ENCODE data around the gene NLRC3.
"Not testable (repeated sequence)": the region's sequence is repeated elsewhere in the genome, so short reads cannot be mapped to it uniquely, and the experiment has no call there.

Gene NLRC3

DNA sequence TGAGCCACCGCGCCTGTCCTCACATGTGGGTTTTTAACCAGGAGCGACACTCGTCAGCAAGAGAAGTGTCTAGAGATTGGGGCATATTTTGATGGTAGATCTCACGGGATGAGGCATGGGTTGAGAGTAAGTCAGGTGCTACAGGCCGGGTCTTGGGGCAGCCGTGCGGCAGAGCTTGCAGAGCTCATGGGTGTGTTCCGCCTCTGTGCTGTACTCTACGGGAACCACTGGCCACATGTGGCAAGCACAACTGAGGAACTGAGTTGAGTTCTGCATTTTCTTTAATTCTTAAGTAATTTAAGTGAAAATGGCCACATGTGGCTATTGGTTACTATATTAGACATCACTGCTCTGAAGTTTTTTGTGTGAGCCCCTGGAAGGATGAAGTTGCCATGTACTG lies 66.8 kb downstream of the NLRC3 start:
- DNase-seq, result no peak

GRCh38 chr16:3509470-3509928 lies 67.7 kb downstream of the NLRC3 start:
- DNase-seq, result no peak

DNA sequence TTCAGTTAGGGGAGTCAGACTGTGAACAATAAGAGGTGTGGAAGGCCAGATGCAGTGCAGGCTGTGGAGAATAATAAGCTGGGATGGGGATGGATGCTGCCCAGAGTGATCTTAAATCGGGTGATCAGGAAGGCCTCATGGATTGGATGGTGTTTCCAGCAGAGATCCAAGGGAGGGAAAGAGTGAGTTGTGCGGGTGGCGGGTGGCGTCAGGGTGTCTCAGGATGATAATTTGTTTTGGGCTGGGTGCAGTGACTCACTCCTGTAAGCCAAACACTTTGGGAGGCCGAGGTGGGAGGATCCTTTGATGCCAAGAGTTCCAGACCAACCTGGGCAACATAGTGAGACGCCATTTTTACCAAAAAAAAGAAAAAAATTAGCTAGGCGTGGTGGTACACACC lies 68.5 kb downstream of the NLRC3 start:
- no peak for DNase-seq

GRCh38 chr16:3503523-3503922 lies 73.7 kb downstream of the NLRC3 start:
- DNase-seq, result no peak

- no peak for DNase-seq
Observed at GRCh38 chr16:3501783-3502400, 75.3 kb downstream of the NLRC3 start.

DNA sequence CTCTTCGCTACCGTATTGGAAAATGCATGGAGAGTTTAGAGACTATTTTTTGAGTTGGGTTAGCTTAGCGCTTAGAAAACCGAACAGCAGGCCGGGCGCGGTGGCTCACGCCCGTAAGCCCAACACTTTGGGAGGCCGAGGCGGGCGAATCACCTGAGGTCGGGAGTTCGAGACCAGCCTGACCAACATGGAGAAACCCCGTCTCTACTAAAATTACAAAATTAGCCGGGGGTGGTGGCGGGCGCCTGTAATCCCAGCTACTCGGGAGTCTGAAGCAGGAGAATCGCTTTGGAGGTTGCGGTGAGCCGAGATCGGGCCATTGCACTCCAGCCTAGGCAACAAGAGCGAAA lies 75.8 kb downstream of the NLRC3 start:
- DNase-seq, result not testable (repeated sequence)

GRCh38 chr16:3498988-3499387 lies 78.2 kb downstream of the NLRC3 start:
- DNase-seq, result no peak

- DNase-seq, result no peak
Observed at GRCh38 chr16:3497771-3498170, 79.4 kb downstream of the NLRC3 start.

- DNase-seq, result no peak
Observed at GRCh38 chr16:3496386-3496785, 80.8 kb downstream of the NLRC3 start.

DNA sequence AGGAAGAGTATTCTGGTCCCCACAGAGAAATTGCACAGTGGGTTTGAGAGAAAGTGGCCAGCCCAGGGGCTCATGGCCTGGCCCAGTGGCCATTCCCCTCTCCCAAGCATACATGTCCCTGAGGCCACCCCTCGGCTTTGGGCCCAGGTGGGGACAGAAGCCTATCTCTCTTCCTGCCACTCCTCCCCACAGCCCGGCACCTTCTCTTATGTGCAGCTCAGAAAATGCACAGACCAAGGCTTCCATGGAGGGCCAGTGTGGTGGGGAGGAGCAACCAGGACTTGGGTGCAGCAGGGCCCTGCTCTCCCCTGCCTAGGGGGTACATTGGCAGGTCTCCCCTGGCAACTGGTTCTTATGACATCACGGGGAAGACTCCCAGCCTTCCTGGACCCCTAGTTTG lies 82.0 kb downstream of the NLRC3 start, which contains the start of gene C16orf90:
Gene C16orf90, minus strand, starts transcription at position 314 of the 400 bp plus-strand sequence. Its CDS starts 68 bp downstream, at position 246.
- no peak for DNase-seq

GRCh38 chr16:3494386-3494973 lies 82.7 kb downstream of the NLRC3 start:
- no peak for DNase-seq

DNA sequence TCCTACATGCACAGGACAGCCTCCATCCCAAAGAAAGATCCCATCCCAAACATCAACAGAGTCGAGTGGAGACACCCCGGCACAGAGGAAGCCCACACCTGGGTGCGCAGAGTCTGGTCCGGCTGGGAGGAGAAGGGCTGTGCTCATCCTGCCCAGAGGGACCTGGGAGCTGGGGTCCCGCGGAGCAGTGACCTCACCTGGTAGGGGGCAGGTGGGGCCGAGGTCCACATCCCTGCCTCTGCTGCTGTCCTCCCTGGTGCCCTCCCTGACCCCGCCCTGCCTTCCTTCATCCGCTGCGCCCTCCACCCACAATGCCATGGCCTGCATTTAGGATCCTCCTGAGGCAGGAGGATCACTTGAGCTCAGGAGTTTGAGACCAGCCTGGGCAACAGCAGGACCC lies 84.8 kb downstream of the NLRC3 start:
- DNase-seq, result no peak

- no peak for DNase-seq
Observed at GRCh38 chr16:3490911-3491629, 86.1 kb downstream of the NLRC3 start.

Measured in T1000 (cell line).